ENCODE measurements around the gene VWC2L. TPM values are rescaled to one million over a fixed set of nuclear protein-coding genes. Genes with fewer than 3 reads are reported as not detected.

VWC2L gene
- total RNA-seq, 4 donors from 2014 or later: 0.32 TPM; not detected in 3

GRCh38 chr2:214545898-214546542, 135.2 kb downstream of the VWC2L start:
- in situ Hi-C loops (cut with MboI; ENCODE audit: low pct_ligation_motif_present in 1 of 4, low pct_unique_long_range_greater_than_20kb in 1 of 4, low sequenced_read_pairs in 3 of 4) (no loop called here), intact Hi-C loops (cut with DNase I; ENCODE audit: low total_unique reads) (no loop called here)
- Histone ChIP-seq H3K4me3 (no peak overlapping the region), H3K27ac (no peak overlapping the region), H3K9me3 (no peaks in the 10 kb centered on the region), H3K4me1 (no peaks in the 10 kb centered on the region), H3K36me3 (no peaks in the 10 kb centered on the region), H3K27me3 (no peaks in the 10 kb centered on the region)
- 57 to 73% methylated on average over 1 of the region's 1 CpG for WGBS, 2 donors (ENCODE audit: low coverage in 1 of 2)
- TF ChIP-seq POLR2A (IDR thresholded peaks at IDR 0.05) (no peak), CTCF (IDR thresholded peaks at IDR 0.05) (no peak), POLR2AphosphoS5 (IDR thresholded peaks at IDR 0.05) (no peak), EP300 (IDR thresholded peaks at IDR 0.05; ENCODE audit: low read depth) (no peak)
- no peak for DNase-seq

- no peak for TF ChIP-seq POLR2AphosphoS5 (IDR thresholded peaks at IDR 0.05)
- no peak for TF ChIP-seq CTCF (IDR thresholded peaks at IDR 0.05)
- TF ChIP-seq EP300 (IDR thresholded peaks at IDR 0.05; ENCODE audit: low read depth): no peak
- no peak for TF ChIP-seq POLR2A (IDR thresholded peaks at IDR 0.05)
- Histone ChIP-seq H3K36me3 (no peaks in the 10 kb centered on the region), H3K4me1 (no peaks in the 10 kb centered on the region), H3K9me3 (no peaks in the 10 kb centered on the region), H3K27me3 (no peaks in the 10 kb centered on the region), H3K27ac (no peak overlapping the region), H3K4me3 (no peak overlapping the region)
- intact Hi-C loops (cut with DNase I; ENCODE audit: low total_unique reads) (loop anchor here (1.0 kb wide), 1 partner anchor 19 kb away; no protein-coding TSS in a partner anchor), in situ Hi-C loops (cut with MboI; ENCODE audit: low pct_ligation_motif_present in 1 of 4, low pct_unique_long_range_greater_than_20kb in 1 of 4, low sequenced_read_pairs in 3 of 4) (no loop called here)
- WGBS, 2 donors (ENCODE audit: low coverage in 1 of 2): 52 to 61% methylated on average over 3 of the region's 3 CpGs
- DNase-seq: no peak
These were observed 137.1 kb downstream of the VWC2L start for GRCh38 chr2:214547931-214548330.

- no peak for DNase-seq
- H3K27me3 ChIP-seq: no peaks in the 10 kb centered on the region
- intact Hi-C loops (cut with DNase I; ENCODE audit: low total_unique reads) (no loop called here), in situ Hi-C loops (cut with MboI; ENCODE audit: low pct_ligation_motif_present in 1 of 4, low pct_unique_long_range_greater_than_20kb in 1 of 4, low sequenced_read_pairs in 3 of 4) (no loop called here)
- TF ChIP-seq EP300 (IDR thresholded peaks at IDR 0.05; ENCODE audit: low read depth): no peak
- no peaks in the 10 kb centered on the region for H3K36me3 ChIP-seq
- no peaks in the 10 kb centered on the region for H3K4me1 ChIP-seq
- WGBS, 2 donors (ENCODE audit: low coverage in 1 of 2): 71 to 89% methylated on average over 2 of the region's 2 CpGs
- H3K27ac ChIP-seq: no peak overlapping the region
- no peak overlapping the region for H3K4me3 ChIP-seq
- no peaks in the 10 kb centered on the region for H3K9me3 ChIP-seq
These were observed 139.1 kb downstream of the VWC2L start for GRCh38 chr2:214549946-214550345.

- intact Hi-C loops (cut with DNase I; ENCODE audit: low total_unique reads): no loop called here
- Histone ChIP-seq H3K36me3 (no peaks in the 10 kb centered on the region), H3K4me1 (no peaks in the 10 kb centered on the region), H3K27me3 (no peaks in the 10 kb centered on the region), H3K4me3 (no peak overlapping the region), H3K27ac (no peak overlapping the region), H3K9me3 (no peaks in the 10 kb centered on the region)
- no peak for DNase-seq
- TF ChIP-seq POLR2A (IDR thresholded peaks at IDR 0.05) (no peak), CTCF (IDR thresholded peaks at IDR 0.05) (no peak), EP300 (IDR thresholded peaks at IDR 0.05; ENCODE audit: low read depth) (no peak), POLR2AphosphoS5 (IDR thresholded peaks at IDR 0.05) (no peak)
- in situ Hi-C loops (cut with MboI; ENCODE audit: low pct_ligation_motif_present in 1 of 4, low pct_unique_long_range_greater_than_20kb in 1 of 4, low sequenced_read_pairs in 3 of 4): no loop called here
- WGBS, 2 donors (ENCODE audit: low coverage in 1 of 2): 79% methylated on average over 3 of the region's 3 CpGs
These were observed 139.9 kb downstream of the VWC2L start for GRCh38 chr2:214550786-214551185.

- Histone ChIP-seq H3K4me1 (no peaks in the 10 kb centered on the region), H3K27ac (no peak overlapping the region), H3K4me3 (no peak overlapping the region), H3K36me3 (no peaks in the 10 kb centered on the region), H3K27me3 (no peaks in the 10 kb centered on the region), H3K9me3 (no peaks in the 10 kb centered on the region)
- no peak for DNase-seq
- 63% methylated on average over 3 of the region's 3 CpGs for WGBS, 2 donors (ENCODE audit: low coverage in 1 of 2)
- TF ChIP-seq EP300 (IDR thresholded peaks at IDR 0.05; ENCODE audit: low read depth): no peak
- TF ChIP-seq POLR2AphosphoS5 (IDR thresholded peaks at IDR 0.05): no peak
- TF ChIP-seq POLR2A (IDR thresholded peaks at IDR 0.05): no peak
- no peak for TF ChIP-seq CTCF (IDR thresholded peaks at IDR 0.05)
- intact Hi-C loops (cut with DNase I; ENCODE audit: low total_unique reads) (no loop called here), in situ Hi-C loops (cut with MboI; ENCODE audit: low pct_ligation_motif_present in 1 of 4, low pct_unique_long_range_greater_than_20kb in 1 of 4, low sequenced_read_pairs in 3 of 4) (no loop called here)
These were observed 147.0 kb downstream of the VWC2L start for GRCh38 chr2:214557884-214558283.

Measured in transverse colon (tissue), 4 donors.